NCI-H774 (cell line): ENCODE measurements around the gene CUX1.

ENCODE experiments used
- DNase-seq: peaks from one replicate; lab custom pipeline; 2025; lab: John Stamatoyannopoulos, UW

CUX1 gene

DNA sequence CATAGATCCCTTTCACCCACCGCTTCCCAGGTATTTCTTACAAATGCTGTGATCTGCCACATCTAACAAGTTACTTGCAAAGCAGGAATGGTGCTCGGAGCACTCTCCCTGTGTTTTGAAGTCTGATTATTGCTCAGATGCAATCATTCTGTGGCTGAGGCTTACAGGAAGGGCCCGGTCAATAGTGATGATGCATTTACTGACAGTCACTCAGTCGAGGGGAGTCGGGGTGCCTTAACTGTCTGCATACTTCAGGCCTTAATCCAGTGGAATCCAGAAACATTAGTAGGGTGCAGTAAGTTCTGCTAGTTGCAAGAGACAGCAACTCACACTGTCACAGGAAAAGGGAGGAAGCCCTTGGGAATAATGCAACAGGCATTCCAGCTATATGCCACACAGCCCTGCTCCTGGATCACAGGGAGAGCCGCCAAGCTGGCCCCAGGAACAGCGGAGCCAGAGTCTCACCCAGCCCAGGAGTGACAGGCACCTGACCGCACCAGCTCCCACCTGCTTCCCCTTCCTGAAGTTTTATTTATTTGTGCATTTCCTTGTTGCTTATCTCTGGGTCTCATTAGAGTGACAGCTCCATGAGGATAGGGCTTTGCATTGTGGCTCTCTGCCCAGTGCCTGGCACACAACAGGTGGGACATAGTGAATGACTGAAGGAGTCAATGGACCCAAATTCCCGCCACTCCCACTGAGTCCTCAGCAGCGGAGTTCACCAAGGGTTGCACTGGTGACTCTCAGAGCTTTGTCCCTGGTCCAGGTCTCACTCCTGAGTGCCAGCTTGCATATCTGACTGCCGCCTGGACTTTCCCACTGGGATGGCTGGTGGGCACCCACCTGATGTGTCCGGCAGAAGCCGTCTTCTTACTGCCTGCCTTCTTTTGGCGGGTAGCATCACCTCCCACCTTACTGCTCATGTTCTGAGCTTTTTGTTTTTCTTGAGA is 256.8 kb downstream of the CUX1 start:
- DNase-seq, result no peak

DNA sequence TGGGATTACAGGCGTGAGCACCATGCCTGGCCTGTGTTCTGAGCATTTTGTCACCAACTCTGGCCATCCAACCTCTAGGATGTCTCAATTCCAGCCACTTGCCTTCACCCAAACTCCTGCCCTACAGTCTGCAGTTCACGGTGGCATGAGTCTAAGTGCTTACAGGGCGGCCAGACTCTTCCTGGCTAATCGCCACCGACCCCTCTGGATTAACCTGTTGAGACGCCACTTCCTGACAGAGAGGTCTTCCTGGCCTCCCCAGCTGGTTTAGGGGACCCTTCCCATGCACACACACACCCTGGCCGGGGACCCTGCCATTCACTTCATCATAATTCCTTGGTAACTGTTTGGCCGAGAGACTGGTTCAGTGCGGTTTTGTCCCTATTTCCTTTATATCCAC is 257.7 kb downstream of the CUX1 start:
- no peak for DNase-seq

DNA sequence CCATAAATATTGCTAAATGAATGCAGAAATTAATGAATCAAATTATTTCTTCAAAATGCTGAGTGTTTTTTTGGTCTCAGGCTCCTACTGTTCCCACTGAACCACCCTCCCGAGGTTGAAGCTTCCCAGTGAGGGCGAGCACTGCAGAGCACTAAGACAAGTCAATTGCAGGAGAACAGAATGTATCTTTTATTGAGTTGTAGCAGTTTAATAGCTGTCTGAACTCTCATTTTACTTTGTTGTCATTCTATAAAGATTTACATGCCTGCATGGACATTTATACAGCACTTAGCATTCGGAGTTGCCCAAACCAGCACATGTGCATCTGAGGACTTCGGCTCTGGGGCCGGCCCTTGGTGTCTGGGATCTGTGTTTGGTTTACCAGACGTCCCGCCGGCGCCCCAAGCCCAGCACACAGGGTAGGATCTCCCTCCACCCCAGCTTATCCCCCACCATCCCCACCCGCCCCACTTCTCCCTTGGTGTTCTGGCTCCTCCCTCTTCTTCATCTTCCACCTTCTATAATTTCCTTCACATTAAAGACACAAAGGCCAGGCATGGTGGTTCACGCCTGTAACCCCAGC is 258.2 kb downstream of the CUX1 start:
- DNase-seq, result no peak

DNA sequence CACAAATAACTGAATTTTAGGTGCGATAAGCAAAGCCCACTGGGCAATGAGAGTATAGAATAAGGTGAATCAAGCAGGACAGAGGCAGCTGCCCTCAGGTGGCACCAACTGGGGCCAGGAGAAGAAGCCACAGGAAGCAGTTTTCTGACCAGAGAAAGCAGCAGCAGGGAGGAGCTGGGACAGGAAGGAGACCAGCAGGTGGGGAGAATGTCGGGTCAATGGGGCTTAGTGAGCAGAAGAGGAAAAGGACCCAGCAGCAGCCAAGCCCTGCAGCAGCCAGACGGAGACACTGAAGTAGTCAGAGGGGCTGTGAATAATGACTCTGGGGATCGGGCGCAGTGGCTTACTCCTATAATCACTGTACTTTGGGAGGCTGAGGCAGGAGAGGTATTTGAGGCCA is 259.7 kb downstream of the CUX1 start:
- DNase-seq, result no peak

DNA sequence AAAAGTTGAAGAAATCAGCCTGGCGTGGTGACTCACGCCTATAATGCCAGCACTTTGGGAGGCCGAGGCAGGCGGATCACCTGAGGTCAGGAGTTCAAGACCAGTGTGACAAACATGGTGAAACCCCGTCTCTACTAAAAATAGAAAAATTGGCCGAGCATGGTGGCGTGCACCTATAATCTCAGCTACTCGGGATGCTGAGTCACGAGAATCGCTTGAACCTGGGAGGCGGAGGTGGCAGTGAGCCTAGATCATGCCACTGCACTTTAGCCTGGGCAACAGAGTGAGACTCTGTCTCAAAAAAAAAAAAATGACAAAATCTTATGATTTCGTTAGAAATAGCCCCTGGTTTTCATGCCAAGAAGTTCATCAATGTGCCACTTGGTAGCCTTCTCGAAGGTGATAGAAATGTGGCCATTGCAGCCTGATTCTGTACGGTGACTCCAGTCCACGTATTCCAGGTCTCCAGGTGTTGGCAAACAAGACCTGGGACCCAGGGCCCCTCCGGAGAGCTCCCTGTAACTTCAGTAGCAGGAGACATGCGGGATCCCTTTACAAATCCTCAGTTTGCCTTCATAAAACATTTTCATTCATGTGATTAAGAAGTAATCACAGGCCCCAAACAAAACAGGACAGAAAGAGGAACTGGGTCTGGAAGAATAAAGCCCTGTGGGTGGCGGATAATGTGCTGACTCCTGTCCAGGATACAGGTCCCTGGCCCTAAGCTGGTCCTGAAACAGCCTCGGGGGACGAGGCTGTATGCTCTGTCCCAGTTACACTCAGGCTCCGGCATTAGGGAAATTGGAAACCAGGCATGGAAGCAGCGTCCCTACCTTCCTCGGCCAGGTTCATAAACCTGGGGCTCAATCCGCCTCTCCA is 262.0 kb downstream of the CUX1 start:
- no peak for DNase-seq

DNA sequence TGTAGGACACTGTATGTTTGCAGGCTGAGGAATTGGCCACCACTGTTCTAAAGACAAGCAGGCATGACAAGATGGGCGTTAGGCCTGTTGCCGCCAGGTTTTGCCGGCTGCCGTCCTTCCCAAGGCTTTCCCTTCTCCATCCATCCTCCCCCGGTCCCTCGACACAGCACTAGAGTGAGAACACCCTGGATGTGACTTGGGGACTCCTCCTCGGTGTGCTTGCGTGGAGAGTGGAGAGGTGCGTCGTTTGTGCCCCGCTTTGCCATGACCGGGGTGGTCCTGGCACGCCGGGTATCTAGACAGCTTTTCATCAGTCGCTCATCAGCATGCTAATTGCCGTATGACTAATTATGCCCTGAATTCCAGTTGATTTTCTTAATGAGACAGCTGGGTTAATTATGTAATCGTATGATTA is 262.6 kb downstream of the CUX1 start:
- no peak for DNase-seq

DNA sequence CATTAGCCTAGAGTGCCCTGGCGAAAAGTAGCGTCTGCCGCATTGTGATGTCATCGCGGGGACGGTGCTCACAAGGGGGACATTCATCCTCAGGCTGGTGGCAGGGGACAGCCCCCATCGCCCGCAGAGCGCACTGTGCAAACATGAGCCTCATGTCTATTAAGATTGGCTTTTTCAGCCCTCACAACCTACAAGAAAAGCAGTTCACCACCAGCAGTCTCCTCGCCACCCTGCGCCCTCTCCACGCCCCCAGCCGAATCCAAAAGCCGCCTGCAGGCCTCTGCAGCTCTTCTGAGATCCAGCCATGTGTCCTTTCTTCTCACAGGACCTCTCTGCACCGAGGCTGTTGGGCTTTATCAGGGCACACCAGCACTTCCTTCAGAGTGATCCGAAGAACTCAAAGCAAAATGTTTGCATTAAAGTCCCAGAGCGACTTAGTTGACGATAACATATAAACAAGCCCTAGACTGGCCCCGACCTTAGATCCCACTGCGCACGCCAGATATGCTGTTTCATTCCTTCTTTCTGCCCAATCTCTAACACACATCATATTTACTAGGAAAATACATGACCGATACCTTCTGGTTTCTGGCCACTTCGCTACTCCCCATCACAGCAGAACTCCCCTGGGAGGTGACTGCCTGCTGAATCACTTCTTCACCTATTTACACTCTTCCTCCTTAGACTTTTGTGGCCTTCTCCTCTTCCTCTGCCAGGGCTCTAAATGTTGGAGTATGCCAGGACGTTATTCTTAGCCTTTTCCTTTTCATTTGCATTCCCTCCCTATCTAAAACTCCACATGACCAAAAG is 263.2 kb downstream of the CUX1 start:
- no peak for DNase-seq

DNA sequence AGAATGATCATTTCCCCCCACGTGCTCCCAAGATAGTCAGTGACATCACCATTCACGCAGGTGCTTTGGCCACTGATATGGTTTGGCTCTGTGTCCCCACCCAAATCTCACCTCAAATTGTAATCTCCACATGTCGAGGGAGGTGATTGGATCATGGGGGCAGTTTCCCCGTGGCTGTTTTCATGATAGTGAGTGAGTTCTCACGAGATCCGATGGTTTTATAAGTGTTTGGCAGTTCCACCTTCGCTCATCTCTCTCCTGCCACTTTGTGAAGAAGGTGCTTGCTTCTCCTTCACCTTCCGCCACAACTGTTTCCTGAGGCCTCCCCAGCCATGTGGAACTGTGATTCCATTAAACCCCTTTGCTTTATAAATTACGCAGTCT is 263.8 kb downstream of the CUX1 start:
- no peak for DNase-seq

DNA sequence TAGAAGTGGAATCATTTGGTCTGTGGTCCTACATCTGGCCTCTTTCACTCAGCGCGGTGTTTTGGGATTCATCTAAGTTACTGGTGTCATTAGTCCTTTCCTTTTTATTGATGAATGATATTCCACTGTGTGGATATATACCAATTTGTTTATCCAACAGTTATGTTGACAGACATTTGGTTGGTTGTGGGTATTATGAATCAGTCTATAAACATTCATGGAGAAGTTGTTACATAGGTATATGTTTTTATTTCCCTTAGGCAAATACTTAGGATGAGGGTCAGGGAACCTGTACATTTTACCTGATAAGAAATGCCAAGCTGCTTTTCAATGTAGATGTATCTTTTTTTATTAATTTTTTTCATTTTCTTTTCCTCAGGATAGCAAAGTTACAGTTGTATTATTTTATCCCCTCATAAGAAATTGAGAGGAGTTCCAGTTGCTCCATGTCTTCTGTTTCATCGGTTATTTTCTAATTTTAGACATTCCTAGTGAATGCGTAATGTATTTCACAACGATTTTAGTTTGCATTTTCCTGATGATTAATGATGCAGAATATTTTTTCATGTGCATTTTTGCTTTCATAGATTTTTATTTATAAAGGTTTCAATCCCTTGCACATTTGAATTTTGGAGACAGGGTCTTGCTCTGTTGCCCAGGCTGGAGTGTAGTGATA is 265.4 kb downstream of the CUX1 start:
- DNase-seq, result no peak

DNA sequence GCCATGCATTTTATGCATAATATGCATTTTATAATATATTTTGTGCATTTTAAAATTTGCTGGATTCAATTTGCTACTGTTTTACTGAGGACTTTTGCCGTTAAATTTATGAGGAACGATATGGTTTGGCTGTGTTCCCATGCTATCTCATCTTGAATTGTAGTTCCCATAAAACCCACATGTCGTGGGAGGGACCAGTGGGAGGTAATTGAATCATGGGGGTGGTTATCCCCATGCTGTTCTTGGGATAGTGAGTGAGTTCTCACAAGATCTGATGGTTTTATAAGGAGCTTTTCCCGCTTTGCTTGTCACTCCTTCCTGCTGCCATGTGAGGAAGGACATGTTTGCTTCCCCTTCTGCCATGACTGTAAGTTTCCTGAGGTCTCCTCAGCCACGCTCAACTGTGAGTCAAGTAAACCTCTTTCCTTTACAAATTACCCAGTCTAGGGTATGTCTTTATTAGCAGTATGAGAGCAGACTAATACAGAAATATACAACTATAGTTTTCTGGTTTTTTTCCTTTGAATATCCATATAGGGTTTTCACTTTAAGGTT is 267.9 kb downstream of the CUX1 start:
- DNase-seq, result no peak

DNA sequence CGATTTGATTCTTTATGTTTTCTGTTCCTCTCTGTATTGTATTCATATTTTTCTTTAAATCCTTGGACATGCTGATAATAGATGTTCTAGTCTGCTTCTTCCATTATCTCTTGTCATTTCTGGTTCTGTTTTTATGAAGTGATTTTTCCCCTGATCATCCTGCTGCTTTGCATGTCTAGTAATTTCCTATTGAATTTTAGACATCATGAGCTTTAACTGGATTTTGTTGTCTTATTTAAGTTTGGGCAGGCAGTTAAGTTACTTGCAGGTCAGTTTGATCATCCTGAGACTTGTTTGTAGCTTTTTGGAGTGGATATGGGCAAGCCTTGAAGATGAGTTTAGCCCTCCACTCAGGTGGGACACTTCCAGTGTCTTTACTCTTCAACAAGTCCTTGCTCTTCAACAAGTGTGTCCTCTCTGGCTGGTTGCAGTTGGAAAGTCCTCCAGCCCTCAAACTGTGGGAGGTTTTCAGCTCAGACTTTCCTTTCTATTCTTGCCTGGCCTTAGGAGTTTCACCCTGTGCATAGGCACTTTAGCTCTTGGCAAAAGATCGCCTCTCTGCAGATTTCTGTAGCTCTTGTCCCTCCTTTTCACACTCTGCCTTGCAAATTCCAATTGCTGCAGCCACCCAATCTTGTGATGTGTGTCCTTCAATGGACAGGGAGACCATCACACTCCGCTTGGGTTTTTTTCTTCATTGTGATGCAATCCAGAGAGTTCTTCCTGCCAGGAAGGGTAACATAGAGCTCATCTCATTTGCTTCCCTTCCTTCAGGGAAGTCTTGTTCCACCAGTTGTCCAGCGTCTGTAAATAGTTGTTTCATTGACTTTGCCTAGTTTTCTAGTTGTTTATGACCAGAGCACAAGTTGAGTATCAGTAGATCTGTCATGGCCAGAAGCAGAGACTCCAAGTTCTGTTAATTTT is 272.0 kb downstream of the CUX1 start:
- DNase-seq, result no peak

DNA sequence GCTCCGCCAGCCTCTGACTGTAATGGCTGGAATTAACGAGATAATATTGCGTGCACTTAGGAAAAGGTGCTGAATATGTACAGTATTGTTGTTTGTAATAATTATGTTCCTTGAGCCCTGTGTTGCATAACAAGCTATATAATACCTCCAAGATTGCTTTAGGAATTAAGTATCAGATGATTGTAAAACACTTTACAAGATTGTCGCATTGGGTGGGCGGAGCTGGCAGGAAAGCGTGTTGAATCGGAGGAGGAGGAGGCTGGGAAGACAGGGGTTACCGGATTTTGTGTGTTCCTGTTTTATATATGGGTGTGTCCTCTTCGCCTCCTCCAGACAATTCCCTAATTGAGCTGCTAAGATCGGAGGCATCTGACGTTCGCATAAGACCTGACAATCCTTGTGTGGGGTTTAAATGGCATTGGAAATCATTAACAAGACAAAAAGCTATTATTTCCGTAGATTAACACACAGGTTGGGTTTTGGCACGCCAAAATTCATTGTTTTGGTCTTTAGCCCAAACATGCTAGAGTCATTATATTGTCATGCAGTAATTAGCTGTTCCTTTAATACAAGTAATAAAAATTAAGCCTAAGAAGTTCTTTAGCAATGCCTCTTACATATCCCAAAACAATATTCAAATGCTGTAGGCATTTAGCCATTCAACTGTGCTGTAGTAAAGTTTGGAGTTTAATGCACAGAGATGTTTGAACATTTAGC is 276.3 kb downstream of the CUX1 start:
- no peak for DNase-seq

DNA sequence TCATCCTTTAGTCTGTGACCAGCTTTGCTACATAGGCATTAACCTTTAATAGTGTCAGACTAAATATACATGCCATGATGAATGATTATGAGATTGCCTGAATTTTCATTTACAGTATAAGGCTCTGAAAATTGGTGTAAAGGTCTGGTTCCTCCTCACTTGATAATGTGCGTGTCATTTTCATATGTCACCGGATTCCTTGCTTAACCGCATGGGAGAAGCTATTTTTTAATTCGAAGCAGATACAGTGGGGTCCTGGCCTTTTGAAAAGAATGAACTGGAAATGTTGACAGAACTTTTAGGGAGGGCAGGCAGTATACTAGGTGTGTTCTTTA is 276.9 kb downstream of the CUX1 start:
- no peak for DNase-seq

DNA sequence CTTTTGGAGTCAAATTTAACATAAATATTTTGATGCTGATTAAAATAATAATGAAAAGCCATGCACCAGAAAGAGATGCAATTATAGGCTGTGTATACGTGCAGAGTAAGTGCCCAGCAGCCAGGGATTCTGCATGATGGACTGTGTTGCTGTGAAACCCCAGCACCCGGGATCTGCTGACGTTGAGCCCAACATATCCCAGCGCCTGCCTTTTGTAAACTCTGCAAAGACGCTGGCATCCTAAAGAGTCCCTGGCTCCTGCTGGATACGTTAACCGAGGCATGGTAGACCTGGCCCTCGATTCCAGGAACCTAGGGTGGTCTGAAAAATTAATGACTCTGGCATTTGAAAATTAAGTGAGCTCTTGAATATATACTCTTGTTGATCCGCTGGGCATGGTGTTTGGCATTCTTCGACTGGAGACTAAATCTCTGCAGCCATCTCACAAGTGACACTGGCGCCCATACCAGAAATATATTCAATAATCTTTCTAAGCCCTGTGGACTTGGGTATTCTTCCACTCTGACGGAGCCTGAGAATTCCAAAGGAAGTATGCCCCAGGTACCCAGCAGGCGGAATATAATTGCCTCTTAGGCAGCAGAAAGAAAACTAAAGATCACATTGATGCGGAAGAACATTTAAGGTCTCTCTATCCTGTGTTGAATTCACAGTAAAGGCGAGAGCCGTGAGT is 278.0 kb downstream of the CUX1 start:
- DNase-seq, result no peak

DNA sequence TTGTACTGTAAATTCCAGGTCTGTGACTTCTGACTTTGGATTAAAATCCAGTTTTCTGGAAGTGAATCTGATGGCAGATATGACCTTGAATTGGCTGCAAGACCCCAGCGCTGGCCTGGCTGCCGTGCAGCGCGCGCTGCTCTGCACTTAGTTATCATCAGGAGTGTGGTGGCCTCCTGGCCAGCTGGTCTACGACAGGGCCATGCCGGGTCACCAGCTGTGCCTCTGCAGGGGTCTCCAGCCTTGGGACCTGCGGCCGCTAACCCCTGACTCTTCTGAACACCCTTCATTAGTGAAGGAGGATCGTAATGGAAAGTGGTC is 278.5 kb downstream of the CUX1 start:
- DNase-seq, result no peak

DNA sequence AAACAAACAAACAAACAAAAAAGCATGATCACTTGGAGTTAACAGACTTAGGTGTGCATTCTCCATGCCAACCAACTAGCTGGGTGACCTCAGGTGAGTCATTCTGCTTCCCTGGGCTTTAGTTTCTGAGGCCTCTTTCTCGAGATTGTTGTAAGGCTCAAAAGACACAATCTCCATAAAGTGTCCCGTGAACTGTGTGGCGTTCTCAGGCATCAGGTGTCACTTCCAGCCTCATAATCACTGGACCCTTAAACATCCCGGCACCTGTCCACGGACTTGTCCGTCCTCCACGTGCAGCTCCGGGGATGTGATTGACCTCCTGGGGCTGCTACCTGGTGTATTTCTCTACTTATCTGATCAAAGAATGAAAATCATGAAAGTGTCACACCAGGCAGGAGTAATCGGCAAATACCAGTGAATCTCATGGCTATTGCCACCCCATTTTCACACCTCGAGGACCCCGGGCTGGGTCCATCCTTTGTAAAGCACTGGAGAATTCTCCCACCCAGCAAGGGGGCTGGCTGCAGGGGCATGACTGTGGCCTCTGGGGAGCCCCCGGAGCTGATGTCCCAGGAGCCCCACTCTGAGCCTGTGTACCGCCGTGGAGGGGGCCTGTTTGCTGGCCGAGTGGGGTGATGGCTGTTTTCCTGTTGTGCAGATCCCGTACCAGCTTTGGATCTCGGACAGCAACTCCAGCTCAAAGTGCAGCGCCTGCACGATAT is 279.4 kb downstream of the CUX1 start:
- no peak for DNase-seq

DNA sequence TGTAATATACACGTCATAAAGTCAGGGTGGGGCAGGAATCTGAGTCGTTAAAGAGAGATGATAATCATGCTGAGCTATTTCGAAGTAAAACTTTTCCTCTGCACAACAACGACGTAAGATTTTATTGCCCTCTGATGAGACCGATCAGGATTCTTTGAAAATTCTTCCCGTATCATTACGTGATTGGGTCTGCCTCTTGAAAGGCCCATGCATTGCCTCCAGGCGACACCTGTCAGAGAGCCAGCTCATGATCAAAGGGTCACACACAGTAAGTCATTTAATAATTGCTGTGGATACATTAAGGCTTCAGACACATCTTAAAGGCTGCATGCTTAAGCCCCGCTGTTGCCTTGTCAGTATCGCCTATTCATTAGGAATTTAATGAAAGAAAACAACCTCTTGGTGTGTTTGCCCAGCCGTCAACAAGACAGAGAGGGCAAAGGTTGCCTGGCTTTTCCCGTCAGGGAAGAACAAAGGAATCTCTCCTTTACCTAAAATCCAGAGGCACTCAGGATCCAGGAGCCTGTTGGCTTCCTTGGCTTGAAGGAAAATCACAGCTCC is 280.3 kb downstream of the CUX1 start:
- no peak for DNase-seq

DNA sequence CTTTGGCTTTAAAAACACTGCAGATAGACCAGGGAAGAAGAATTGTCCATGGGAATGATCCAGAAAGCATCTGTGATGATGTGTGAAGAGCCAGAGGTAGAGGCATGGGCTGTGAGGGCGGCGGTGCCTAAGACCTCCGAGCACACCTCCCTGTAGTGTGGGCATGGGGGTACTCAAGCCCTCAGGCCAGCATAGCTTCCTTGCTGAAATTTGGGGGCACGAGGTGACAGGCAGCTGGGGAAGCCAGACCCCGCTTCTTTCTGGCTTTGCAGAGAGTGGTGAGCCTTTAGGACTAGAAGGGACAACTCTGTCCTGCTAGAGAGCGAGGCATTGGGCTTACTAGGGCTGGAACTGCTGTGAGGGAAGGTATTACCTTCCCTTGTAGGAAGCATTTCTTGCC is 281.6 kb downstream of the CUX1 start:
- no peak for DNase-seq
